ENCODE results near the gene MRPS33.
"Not testable (repeated sequence)": the region's sequence is repeated elsewhere in the genome, so short reads cannot be mapped to it uniquely, and the experiment has no call there.

Gene MRPS33

GRCh38 chr7:140972876-140973829 is 41.6 kb downstream of the MRPS33 start:
- DNase-seq (ENCODE audit: low read depth) = peak; percentile 14
- H3K4me3 ChIP-seq (ENCODE audit: low read length) = no peak overlapping the region
- TF ChIP-seq, protein P1, sequence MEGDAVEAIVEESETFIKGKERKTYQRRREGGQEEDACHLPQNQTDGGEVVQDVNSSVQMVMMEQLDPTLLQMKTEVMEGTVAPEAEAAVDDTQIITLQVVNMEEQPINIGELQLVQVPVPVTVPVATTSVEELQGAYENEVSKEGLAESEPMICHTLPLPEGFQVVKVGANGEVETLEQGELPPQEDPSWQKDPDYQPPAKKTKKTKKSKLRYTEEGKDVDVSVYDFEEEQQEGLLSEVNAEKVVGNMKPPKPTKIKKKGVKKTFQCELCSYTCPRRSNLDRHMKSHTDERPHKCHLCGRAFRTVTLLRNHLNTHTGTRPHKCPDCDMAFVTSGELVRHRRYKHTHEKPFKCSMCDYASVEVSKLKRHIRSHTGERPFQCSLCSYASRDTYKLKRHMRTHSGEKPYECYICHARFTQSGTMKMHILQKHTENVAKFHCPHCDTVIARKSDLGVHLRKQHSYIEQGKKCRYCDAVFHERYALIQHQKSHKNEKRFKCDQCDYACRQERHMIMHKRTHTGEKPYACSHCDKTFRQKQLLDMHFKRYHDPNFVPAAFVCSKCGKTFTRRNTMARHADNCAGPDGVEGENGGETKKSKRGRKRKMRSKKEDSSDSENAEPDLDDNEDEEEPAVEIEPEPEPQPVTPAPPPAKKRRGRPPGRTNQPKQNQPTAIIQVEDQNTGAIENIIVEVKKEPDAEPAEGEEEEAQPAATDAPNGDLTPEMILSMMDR (IDR thresholded peaks at IDR 0.05; ENCODE audit: insufficient read depth, low read depth, low read length, missing control alignments) = no peak

GRCh38 chr7:140972344-140972743 is 42.4 kb downstream of the MRPS33 start:
- no peak for DNase-seq (ENCODE audit: low read depth)

DNA sequence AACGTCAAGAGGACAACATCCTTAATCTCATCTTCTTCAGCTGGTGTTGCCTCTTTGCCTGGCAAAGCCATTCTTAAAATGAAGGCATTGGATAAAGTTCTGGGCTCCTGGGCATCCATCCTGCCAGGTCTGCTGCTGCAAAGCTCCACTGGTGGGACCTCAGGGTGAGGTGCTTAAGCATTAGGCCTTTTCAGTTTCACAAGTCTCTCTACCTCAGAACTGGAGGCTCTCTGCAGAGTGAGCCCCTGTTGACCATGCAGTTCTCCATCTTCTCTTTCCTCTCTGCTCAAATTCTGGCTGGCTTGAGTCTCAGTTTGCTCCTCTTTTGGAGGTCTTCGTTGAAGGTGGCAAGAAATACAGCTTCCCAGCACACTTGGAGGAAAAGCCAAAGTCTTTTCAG is 47.3 kb downstream of the MRPS33 start:
- no peak overlapping the region for H3K4me3 ChIP-seq (ENCODE audit: low read length)
- no peak for DNase-seq (ENCODE audit: low read depth)
- TF ChIP-seq, protein P1 (IDR thresholded peaks at IDR 0.05; ENCODE audit: insufficient read depth, low read depth, low read length, missing control alignments) = no peak

More at GRCh38 chr7:140972344-140972743, 42.4 kb downstream of the MRPS33 start:
- H3K4me3 ChIP-seq (ENCODE audit: low read length) = no peak overlapping the region
- TF ChIP-seq, protein P1 (IDR thresholded peaks at IDR 0.05; ENCODE audit: insufficient read depth, low read depth, low read length, missing control alignments) = no peak

- peak; percentile 20 for DNase-seq (ENCODE audit: low read depth)
- TF ChIP-seq, protein P1 (IDR thresholded peaks at IDR 0.05; ENCODE audit: insufficient read depth, low read depth, low read length, missing control alignments) = no peak
- H3K4me3 ChIP-seq (ENCODE audit: low read length) = no peak overlapping the region
These were observed 48.1 kb downstream of the MRPS33 start for GRCh38 chr7:140966561-140967233.

GRCh38 chr7:140961117-140961516 is 53.6 kb downstream of the MRPS33 start:
- H3K4me3 ChIP-seq (ENCODE audit: low read length) = no peak overlapping the region
- TF ChIP-seq, protein P1 (IDR thresholded peaks at IDR 0.05; ENCODE audit: insufficient read depth, low read depth, low read length, missing control alignments) = no peak
- DNase-seq (ENCODE audit: low read depth) = no peak

GRCh38 chr7:140956997-140957396 is 57.8 kb downstream of the MRPS33 start:
- not testable (repeated sequence) for H3K4me3 ChIP-seq (ENCODE audit: low read length); DNase-seq (ENCODE audit: low read depth)

Measured in epithelial cell of esophagus (primary cell).